ENCODE data around the gene AOAH.

GRCh38 chr7:36749282-36749960 lies 25.1 kb upstream of the AOAH start:
- TF ChIP-seq POLR2AphosphoS5 (IDR thresholded peaks at IDR 0.05) (no peak), POLR2A (IDR thresholded peaks at IDR 0.05) (no peak)
